Neuron (in vitro differentiated cells): ENCODE results near the gene PRKN.

Source experiments
- H2AFZ ChIP-seq: one replicate; pipeline ENCODE4 v1.6.1; 2013; ENCODE audit warnings: low read depth, mild to moderate bottlenecking, inconsistent platforms, low read length, moderate library complexity
- H3K27me3 ChIP-seq: one replicate; pipeline ENCODE4 v1.6.1; 2013; ENCODE audit warnings: low read length; ENCODE audit not compliant: insufficient read depth
- H3K36me3 ChIP-seq: one replicate; pipeline ENCODE4 v1.6.1; 2013; ENCODE audit warnings: low read length; ENCODE audit not compliant: insufficient read depth
- H3K4me1 ChIP-seq: one replicate; pipeline ENCODE4 v1.6.1; 2013; ENCODE audit warnings: low read length; ENCODE audit not compliant: insufficient read depth
- H3K4me3 ChIP-seq: 2 replicates; pipeline ENCODE4 v1.5.1; 2013; ENCODE audit warnings: mild to moderate bottlenecking, low read length, moderate library complexity
- H3K9me3 ChIP-seq: one replicate; pipeline ENCODE4 v1.6.1; 2013; ENCODE audit warnings: low read length

The PRKN gene

DNA sequence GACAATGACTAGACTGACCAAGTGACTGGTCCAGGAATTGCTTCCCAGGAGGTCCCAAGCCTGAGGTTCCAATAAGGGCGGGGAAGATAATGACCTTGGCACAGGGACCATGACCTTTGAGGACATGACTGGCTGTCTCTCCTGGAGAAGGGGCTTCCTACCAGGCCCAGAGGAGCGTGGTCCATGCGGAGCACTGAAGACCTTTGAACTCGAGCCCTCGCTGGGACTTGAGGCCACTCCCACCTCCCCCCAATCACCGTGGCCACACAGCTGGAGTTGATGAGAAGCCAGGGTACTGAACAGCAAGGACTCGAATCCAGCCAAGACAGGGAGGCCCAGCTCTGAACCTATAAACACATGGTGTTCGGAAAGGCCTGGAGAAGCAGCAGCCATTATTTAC is 677.0 kb downstream of the PRKN start:
- Histone ChIP-seq H3K9me3 (no peaks in the 10 kb centered on the region), H3K27me3 (no peaks in the 10 kb centered on the region), H2AFZ (no peak overlapping the region), H3K4me1 (no peaks in the 10 kb centered on the region), H3K4me3 (no peak overlapping the region), H3K36me3 (no peaks in the 10 kb centered on the region)

DNA sequence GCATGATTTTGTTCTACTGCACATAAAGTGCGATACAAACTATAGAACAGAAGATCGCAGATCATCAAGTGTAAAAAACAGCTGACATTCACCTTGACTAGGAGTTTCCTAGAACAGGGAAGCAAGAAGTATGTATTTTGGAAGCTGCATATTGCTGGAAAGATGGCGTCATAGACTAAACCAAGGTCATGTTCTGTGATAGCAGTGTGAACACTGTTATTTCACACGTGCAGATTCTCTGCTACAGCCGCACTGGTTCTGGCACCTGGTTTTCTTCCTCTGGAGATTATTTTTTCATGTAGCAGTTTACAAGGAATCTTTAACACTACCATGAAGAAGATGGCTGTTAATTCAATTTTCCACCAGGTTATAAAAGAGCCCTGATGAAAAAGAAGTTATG is 681.2 kb downstream of the PRKN start:
- H3K4me3 ChIP-seq = no peak overlapping the region
- H3K27me3 ChIP-seq = no peaks in the 10 kb centered on the region
- H2AFZ ChIP-seq = no peak overlapping the region
- no peaks in the 10 kb centered on the region for H3K36me3 ChIP-seq
- H3K4me1 ChIP-seq = no peaks in the 10 kb centered on the region
- no peaks in the 10 kb centered on the region for H3K9me3 ChIP-seq

DNA sequence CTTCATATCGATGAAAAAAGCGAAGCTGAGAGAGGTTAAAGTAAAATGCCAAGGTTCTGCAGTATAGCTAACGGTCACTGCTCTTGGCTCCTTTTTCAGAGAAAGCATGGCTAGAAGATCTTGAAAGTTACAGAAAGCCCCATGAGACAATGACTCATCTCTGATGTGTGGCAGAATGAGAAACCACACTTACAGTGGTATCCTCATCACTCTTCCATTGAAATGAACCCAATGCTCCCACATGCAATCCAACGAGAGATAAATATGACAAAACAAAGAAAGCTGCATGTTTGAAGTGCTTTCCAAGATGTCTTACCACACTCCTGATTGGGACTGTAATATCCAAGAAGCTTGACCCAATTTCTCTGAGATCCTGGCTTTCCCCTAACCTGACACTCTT is 694.9 kb downstream of the PRKN start:
- no peaks in the 10 kb centered on the region for H3K36me3 ChIP-seq
- H2AFZ ChIP-seq = no peak overlapping the region
- no peaks in the 10 kb centered on the region for H3K27me3 ChIP-seq
- H3K4me1 ChIP-seq = no peaks in the 10 kb centered on the region
- H3K4me3 ChIP-seq = no peak overlapping the region
- no peaks in the 10 kb centered on the region for H3K9me3 ChIP-seq

DNA sequence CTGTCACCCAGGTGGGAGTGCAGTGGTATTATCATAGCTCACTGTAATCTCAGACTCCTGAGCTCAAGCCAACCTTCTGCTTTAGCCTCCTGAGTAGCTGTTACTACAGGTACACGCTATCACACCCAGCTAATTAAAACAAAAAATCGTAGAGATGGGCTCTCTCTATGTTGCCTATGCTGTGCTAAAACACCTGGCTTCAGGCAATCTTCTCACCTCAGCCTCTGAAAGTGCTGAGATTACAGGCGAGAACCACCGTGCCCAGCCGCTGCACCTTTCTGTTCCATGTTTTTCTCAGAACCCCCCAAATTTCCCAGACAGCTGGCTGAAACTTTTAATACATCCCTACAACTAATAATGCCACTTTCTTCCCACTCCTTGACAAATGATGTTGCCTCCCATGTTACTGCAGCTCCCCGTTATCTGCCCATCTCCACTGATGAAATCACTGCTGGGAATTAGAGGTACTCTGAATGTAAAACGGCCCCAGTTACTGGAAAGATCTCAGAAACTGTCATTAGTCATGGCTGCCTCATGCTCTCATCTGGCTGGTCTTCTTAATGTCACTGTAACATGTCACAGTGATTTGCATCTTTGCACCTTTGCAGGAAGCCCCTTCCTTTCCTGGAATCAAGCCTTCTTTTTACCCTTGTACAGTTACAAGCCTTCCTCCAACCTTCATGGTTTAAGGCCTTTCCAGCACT is 697.5 kb downstream of the PRKN start:
- Histone ChIP-seq H3K36me3 (no peaks in the 10 kb centered on the region), H3K4me1 (no peaks in the 10 kb centered on the region), H3K9me3 (no peaks in the 10 kb centered on the region), H3K27me3 (no peaks in the 10 kb centered on the region), H3K4me3 (no peak overlapping the region), H2AFZ (no peak overlapping the region)

DNA sequence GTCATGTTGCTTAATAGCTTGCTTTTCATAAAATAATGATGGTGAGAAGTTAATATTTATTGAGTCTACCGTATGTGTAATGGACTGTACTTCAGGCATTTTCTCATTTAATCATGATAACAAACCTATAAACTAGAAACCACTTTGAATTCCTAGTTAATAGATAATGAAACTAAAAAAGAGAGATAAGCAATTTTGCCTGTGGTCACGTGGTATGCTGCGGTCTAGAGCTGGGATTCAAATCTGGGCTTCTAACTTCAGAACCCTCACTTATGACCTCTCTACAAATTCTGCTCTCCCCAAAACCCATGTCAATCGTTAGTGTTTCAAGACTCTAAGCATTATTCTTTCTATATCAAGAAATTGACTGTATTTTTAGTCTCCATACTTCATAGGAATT is 700.7 kb downstream of the PRKN start:
- H3K9me3 ChIP-seq = peaks cover 5% of the 10 kb centered on the region
- no peaks in the 10 kb centered on the region for H3K4me1 ChIP-seq
- H3K36me3 ChIP-seq = no peaks in the 10 kb centered on the region
- H3K27me3 ChIP-seq = no peaks in the 10 kb centered on the region
- no peak overlapping the region for H3K4me3 ChIP-seq
- H2AFZ ChIP-seq = no peak overlapping the region

DNA sequence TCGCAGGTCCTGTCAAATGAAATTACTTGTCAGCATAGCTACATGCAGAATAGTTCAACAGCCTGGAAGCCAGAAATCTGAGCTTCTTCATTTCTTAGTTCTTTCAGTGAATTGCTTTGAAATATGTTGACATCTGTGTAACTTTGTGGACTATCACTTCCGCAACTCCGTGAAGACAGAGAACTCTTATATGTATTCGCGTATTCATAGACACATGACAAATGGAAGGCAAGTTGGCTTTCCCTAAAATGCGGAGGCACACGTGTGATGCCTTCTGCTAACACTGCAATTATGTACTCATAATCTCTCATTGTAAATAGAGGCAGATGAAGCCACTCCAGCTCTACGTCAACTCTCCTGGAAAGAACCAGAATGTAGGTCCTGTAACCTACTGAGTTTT is 701.5 kb downstream of the PRKN start:
- Histone ChIP-seq H3K9me3 (peaks cover 5% of the 10 kb centered on the region), H3K4me3 (no peak overlapping the region), H2AFZ (no peak overlapping the region), H3K36me3 (no peaks in the 10 kb centered on the region), H3K4me1 (no peaks in the 10 kb centered on the region), H3K27me3 (no peaks in the 10 kb centered on the region)

DNA sequence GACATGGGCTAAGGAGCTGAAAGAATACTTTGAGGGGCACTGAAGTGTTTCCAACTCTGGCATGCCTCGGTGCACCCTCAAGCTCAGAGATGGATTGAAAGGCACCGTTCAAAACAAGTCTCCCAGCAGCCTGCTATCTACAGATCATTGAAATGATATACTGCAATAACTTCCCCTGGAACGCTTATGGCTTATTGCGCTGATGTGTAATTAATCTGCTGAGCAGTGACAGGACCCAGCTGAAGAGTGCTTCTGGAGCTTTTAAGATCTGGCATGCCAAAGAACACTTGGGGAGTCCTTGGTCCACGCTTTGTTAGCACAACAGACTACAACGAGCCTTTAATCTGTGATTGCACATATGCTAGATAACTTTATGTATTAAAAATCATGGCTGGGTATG is 708.2 kb downstream of the PRKN start:
- Histone ChIP-seq H3K27me3 (no peaks in the 10 kb centered on the region), H3K4me1 (no peaks in the 10 kb centered on the region), H3K36me3 (no peaks in the 10 kb centered on the region), H3K9me3 (peaks cover 5% of the 10 kb centered on the region), H2AFZ (no peak overlapping the region), H3K4me3 (no peak overlapping the region)

DNA sequence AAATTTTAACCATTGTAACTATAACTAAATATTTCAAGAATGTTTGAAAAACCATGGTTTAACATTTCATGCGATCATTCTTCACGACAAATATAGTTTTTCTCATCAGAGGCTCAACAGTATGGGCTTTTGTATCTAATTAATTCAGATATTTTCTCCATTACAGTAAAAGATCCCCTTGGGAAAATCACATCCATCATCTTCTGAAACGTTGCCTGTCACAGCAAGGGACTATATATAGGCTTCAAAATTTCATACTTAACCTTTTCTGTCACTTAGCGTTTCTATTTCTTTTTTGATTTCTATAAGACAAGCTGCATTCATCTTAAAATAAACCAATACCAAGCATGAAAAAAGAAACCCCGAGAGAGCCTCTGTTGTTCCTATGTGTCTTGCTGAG is 710.0 kb downstream of the PRKN start:
- Histone ChIP-seq H3K4me1 (no peaks in the 10 kb centered on the region), H3K9me3 (no peaks in the 10 kb centered on the region), H2AFZ (no peak overlapping the region), H3K36me3 (no peaks in the 10 kb centered on the region), H3K4me3 (no peak overlapping the region), H3K27me3 (no peaks in the 10 kb centered on the region)

DNA sequence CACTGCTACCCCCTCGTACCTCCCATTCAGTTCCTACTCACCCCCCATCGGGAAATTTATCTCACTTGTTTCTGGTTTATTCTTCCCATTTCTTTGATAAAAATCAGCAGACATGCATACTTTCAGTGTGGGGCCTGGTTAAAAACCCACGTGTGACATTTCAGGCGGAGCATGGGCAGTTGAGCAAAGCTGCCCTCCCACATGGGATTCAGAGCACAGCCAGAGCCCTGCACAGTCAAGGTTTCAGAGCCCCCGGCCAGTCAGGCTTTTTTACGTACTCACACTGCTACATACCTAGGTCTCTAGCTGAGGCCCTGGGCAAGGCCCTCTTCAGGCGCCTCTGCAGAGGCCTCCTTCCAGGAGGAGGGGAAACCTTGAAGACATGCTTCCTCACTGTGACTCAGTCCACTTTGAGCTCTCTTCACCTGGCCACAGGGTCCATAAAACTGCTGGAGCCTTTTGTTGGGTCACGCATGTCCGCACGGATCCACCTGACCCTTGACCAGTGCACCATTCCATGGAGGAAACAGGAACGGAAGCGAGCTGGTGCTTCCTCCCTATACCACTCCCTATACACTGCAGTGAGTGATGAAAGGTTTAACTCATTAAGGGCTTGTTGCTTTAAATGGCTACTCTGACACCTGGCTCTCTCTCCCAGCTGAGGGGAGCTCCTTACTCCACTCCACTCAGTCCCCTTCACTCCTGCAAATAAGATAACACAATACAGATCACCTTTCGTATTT is 713.3 kb downstream of the PRKN start:
- no peaks in the 10 kb centered on the region for H3K36me3 ChIP-seq
- H3K9me3 ChIP-seq = no peaks in the 10 kb centered on the region
- no peak overlapping the region for H3K4me3 ChIP-seq
- no peak overlapping the region for H2AFZ ChIP-seq
- H3K4me1 ChIP-seq = no peaks in the 10 kb centered on the region
- H3K27me3 ChIP-seq = no peaks in the 10 kb centered on the region

DNA sequence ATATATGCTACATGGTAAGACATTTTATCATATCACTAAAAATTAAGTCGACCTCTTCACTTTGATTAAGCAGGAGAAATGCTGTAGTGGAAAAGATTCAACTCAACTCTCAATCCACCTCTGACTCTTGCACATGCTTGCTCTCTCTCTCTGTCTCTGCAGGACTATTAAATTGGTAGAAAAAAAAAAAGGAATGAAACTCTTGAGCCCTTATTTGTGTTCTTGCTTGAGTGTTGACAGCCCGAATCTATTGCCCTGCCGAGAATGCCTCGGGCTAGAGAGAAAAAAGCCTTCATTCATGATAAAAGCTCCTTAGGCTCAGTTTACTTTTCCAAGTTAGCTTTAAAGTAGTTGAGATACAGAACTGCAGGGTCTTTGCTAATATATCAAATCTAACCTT is 722.2 kb downstream of the PRKN start:
- H3K27me3 ChIP-seq = no peaks in the 10 kb centered on the region
- H3K4me3 ChIP-seq = no peak overlapping the region
- no peaks in the 10 kb centered on the region for H3K36me3 ChIP-seq

DNA sequence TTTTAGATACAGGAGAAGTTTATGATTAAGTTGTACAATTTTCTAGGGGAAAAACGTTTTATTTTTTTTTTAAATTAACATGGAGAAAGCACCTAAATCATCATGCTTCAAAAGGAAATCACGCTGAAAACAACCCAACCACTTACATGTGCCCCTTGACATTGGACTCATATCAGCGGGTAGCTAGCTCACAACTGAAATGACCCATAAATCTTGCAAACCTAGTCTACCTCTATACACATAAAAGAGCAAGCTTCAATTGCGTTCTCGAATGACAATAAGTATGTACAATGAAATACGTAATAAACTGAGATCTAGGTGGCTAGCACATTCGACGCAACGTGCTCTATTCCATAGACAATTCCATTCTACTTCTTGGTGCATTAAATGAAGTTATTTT is 730.8 kb downstream of the PRKN start:
- H3K4me3 ChIP-seq = no peak overlapping the region
- H3K27me3 ChIP-seq = no peaks in the 10 kb centered on the region
- H3K9me3 ChIP-seq = no peaks in the 10 kb centered on the region
- no peaks in the 10 kb centered on the region for H3K4me1 ChIP-seq
- no peaks in the 10 kb centered on the region for H3K36me3 ChIP-seq
- H2AFZ ChIP-seq = no peak overlapping the region

More for the DNA sequence above, 722.2 kb downstream of the PRKN start:
- Histone ChIP-seq H2AFZ (no peak overlapping the region), H3K4me1 (no peaks in the 10 kb centered on the region), H3K9me3 (no peaks in the 10 kb centered on the region)

DNA sequence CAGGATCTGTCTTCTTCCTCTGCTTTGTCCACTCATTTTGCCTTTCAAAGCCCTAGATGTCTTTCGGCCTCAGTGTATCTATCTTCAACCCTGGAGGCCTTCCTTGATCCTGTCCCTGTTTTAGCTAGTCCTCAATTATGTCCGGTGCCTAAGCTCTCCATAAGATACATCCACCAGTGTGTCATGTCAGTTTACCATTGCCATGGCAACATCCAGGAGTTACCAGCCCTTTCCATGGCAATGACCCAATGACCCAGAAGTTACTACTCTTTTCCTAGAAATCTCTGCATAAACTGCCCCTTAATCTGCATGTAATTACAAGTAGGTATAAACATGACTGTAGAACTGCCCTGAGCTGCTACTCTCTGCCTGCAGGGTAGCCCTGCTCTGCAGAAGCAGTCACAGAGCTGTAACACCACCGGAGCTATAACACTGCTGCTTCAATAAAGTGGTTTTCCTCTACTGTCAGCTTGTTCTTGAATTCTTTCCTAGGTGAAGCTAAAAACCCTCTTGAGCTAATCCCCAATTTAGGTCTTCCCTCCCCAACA is 741.6 kb downstream of the PRKN start:
- H3K4me3 ChIP-seq = no peak overlapping the region
- H2AFZ ChIP-seq = no peak overlapping the region
- peaks cover 2% of the 10 kb centered on the region for H3K9me3 ChIP-seq
- H3K4me1 ChIP-seq = peaks cover 20% of the 10 kb centered on the region
- H3K36me3 ChIP-seq = no peaks in the 10 kb centered on the region
- H3K27me3 ChIP-seq = no peaks in the 10 kb centered on the region

DNA sequence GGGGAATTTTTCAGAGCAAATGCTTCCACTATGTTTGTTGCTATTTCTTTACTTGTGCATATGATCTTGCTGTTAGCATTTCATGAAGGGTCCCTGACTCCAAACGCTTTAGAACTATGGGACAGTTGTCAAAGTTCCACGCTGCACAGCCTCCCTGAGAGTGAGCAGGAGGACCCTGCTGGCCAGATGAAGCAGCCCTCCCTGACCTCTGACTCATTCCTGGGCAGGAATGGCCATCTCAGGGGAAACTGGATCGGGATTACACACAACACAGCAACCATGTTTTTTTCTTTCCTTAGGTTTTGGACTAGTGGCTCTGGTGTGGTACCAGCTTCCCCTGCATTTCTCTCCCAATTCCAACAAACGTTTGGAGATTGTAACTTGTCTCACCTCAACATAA is 742.9 kb downstream of the PRKN start:
- Histone ChIP-seq H3K9me3 (no peaks in the 10 kb centered on the region), H3K4me1 (peaks cover 22% of the 10 kb centered on the region), H3K36me3 (no peaks in the 10 kb centered on the region), H2AFZ (no peak overlapping the region), H3K27me3 (no peaks in the 10 kb centered on the region), H3K4me3 (no peak overlapping the region)
